Heart left ventricle (tissue), 13 donors: ENCODE results near the gene ARID2.

Experiments used
- POLR2A ChIP-seq, 2 donors: fragments of 450-650 bp; IDR thresholded peaks; one replicate each; pipeline ENCODE4 v1.6.1; 2017; ENCODE audit warnings: antibody characterized with exemption in 2 of 2, mild to moderate bottlenecking in 2 of 2, moderate library complexity in 2 of 2
- TF ChIP-seq, protein P1 (sequence below), 12 donors: fragments of 200-600 bp; sonication (generic) in 4 of 12; IDR thresholded peaks; one replicate each; pipeline versions ENCODE4 v1.5.0 to v1.8.0; 2018 to 2022; ENCODE audit warnings: antibody characterized with exemption in 12 of 12, mild to moderate bottlenecking in 5 of 12
- donor health status: ischemic (EF 13 %, LVEDD 7.1; RV severe dilation, severe dysfunction).
- donor health status: DM: no; HTN: yes; CAD: no.
- donor health status: DM: no; HTN: no; CAD: no.
- donor health status: ischemic (EF 25% LVEDD 6.9; RV normal size, moderate dysfunction).
- donor health status: ischemic (EF 25% LVEDD 5.7; RV mildly dilated, moderate dysfunction).
- donor health status: ischemic (EF 35%, LVEDD 5.7; RV mildly dilated, moderate dysfunction).
- donor health status: nonischemic (EF 11% LVEDD 7.7; RV severe dilation, severe dysfunction).
- donor health status: DM: yes; HTN: yes; CAD: no.
- donor health status: PGD.
- donor health status: ischemic (EF 29% LVEDD 5.4; RV normal size, mild dysfunction).
- donor health status: nonischemic (EF 23%, LVEDD 6.1; RV moderate dilation, normal function).

DNA sequence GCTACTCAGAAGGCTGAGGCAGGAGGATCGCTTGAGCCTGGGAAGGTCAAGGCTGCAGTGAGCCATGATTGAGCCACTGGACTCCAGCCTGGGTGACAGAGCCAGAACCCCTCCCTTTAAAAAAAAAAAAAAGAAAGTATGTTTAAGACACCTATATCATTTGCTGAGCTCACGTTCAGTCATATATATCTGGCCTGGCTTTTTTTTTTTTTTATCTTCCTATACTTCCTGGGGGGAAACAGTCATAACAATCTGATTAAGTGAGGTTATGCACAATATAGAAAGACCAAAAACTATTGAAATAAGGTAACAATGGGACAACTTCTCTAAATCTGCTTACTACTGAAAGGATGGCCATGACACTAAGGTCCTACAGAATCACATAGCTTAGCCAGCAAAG lies 9.4 kb upstream of the ARID2 start:
- no peak for TF ChIP-seq POLR2A (IDR thresholded peaks at IDR 0.05)
- TF ChIP-seq, protein P1, sequence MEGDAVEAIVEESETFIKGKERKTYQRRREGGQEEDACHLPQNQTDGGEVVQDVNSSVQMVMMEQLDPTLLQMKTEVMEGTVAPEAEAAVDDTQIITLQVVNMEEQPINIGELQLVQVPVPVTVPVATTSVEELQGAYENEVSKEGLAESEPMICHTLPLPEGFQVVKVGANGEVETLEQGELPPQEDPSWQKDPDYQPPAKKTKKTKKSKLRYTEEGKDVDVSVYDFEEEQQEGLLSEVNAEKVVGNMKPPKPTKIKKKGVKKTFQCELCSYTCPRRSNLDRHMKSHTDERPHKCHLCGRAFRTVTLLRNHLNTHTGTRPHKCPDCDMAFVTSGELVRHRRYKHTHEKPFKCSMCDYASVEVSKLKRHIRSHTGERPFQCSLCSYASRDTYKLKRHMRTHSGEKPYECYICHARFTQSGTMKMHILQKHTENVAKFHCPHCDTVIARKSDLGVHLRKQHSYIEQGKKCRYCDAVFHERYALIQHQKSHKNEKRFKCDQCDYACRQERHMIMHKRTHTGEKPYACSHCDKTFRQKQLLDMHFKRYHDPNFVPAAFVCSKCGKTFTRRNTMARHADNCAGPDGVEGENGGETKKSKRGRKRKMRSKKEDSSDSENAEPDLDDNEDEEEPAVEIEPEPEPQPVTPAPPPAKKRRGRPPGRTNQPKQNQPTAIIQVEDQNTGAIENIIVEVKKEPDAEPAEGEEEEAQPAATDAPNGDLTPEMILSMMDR (IDR thresholded peaks at IDR 0.05), result no peak
